ENCODE data around the gene CALML3. TPM values are rescaled to one million over a fixed set of nuclear protein-coding genes. Genes with fewer than 3 reads are reported as not detected.

Gene CALML3
- total RNA-seq, 1 experiment from 2014 or later, result not detected

DNA sequence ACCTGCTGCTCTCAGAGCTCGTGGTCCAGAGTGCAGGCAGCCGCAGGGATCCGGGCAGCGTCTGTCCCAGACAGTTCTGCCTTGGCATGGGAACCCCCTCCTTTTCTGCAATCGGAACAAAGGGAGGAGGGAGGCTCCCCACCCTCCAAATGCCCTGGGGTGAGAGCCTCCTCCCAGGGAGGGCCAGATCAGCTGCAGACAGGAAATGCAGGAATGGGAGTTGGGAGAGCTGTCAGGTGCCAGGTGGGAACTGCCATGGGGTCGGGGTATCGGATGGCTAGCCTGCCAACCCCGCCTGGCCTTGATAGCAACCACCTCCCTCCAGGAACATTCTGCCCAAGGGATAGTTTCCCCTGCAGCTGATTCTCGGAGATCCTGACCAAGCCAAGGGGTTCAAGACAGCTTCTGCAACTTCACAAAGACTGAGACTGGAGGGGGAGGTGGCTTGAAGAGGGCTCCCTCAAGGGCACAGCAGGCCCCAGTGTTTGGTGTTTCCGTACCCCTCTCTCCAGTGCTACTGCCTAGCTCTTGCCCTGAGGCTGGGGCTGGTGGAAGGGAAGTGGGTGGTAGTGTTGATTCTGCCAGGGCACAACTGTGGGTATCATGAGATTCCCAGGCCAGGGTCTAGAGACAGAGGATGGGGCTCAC is 25.1 kb upstream of the CALML3 start, which contains the start of gene CALML5:
CALML5 (minus strand) TSS at position 78 of the 648 bp plus-strand sequence. CDS start 132 bp downstream, outside the sequence.
- Histone ChIP-seq H3K9ac (ENCODE audit: low read length) (no peak within 1 kb of the TSS), H3K27me3 (ENCODE audit: low read length) (no peaks in the 10 kb centered on the region), H4K20me1 (ENCODE audit: low read length) (no peaks in the 10 kb centered on the region), H2AFZ (ENCODE audit: low read length) (no peak within 1 kb of the TSS), H3K27ac (ENCODE audit: low read length) (no peak within 1 kb of the TSS), H3K4me3 (ENCODE audit: low read length) (no peak within 1 kb of the TSS), H3K36me3 (ENCODE audit: low read depth, low read length) (no peaks in the 10 kb centered on the region), H3K9me2 (replicated peaks; ENCODE audit: low read length) (no peaks in the 10 kb centered on the region), H3K9me3 (ENCODE audit: low read length) (no peaks in the 10 kb centered on the region), H3K4me2 (ENCODE audit: low read length) (no peak within 1 kb of the TSS), H3K4me1 (ENCODE audit: insufficient read depth, low read length) (peaks cover 19% of the 10 kb centered on the region), H3F3A (ENCODE audit: low read length, unreplicated experiment) (no peaks in the 10 kb centered on the region), H3K79me2 (ENCODE audit: low read length) (no peaks in the 10 kb centered on the region)
- ATAC-seq (no peak), DNase-seq (no peak)
- intact Hi-C loops (cut with micrococcal nuclease), result no loop called here
- ChIA-PET POLR2A (ENCODE audit: unreplicated experiment) (no interaction called here), CTCF (no interaction called here)
- no TSS peak for BruUV-seq (replicated peaks)
- TF ChIP-seq EZH2 (IDR thresholded peaks at IDR 0.05; ENCODE audit: low read length, unreplicated experiment) (no peak), EZH2phosphoT487 (IDR thresholded peaks at IDR 0.05; ENCODE audit: borderline replicate concordance, low read length) (no peak)
- TF ChIP-seq, protein P1, sequence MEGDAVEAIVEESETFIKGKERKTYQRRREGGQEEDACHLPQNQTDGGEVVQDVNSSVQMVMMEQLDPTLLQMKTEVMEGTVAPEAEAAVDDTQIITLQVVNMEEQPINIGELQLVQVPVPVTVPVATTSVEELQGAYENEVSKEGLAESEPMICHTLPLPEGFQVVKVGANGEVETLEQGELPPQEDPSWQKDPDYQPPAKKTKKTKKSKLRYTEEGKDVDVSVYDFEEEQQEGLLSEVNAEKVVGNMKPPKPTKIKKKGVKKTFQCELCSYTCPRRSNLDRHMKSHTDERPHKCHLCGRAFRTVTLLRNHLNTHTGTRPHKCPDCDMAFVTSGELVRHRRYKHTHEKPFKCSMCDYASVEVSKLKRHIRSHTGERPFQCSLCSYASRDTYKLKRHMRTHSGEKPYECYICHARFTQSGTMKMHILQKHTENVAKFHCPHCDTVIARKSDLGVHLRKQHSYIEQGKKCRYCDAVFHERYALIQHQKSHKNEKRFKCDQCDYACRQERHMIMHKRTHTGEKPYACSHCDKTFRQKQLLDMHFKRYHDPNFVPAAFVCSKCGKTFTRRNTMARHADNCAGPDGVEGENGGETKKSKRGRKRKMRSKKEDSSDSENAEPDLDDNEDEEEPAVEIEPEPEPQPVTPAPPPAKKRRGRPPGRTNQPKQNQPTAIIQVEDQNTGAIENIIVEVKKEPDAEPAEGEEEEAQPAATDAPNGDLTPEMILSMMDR (conservative IDR thresholded peaks at IDR 0.05; ENCODE audit: low read depth, low read length), result no peak

DNA sequence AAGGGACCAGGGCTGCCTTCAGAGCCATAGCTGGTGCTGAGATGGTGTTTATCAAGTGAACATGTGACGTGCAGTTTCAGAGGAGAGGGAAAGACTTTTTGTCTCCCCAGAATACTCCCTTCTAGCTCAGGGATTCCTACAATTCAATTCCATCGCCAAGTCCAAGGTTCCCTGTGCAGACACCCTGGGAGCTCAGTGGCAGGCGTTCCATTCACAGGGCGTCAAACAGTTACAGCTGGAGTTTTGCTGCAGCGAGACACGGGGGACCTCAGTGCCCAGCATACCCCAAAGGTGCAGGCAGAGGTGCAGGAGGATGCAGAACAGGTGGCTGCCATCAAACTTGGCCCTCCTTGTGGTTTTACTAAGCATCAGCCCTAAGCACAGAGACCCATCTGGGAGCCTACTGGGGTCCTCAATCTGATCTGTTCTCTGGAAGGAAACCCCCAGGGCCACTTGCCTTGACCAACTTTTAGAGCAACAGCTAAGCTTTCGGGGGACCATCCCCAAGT is 24.5 kb upstream of the CALML3 start:
- ChIA-PET POLR2A (ENCODE audit: unreplicated experiment) (no interaction called here), CTCF (no interaction called here)

More for the DNA sequence above, 24.5 kb upstream of the CALML3 start:
- Histone ChIP-seq H3K9me2 (replicated peaks; ENCODE audit: low read length) (no peaks in the 10 kb centered on the region), H3K4me1 (ENCODE audit: insufficient read depth, low read length) (peaks cover 19% of the 10 kb centered on the region), H2AFZ (ENCODE audit: low read length) (no peak overlapping the region), H3K9me3 (ENCODE audit: low read length) (no peaks in the 10 kb centered on the region), H3K4me3 (ENCODE audit: low read length) (no peak overlapping the region), H3K36me3 (ENCODE audit: low read depth, low read length) (no peaks in the 10 kb centered on the region), H3K27ac (ENCODE audit: low read length) (no peak overlapping the region), H4K20me1 (ENCODE audit: low read length) (no peaks in the 10 kb centered on the region), H3F3A (ENCODE audit: low read length, unreplicated experiment) (no peaks in the 10 kb centered on the region), H3K4me2 (ENCODE audit: low read length) (no peak overlapping the region), H3K9ac (ENCODE audit: low read length) (no peak overlapping the region), H3K27me3 (ENCODE audit: low read length) (no peaks in the 10 kb centered on the region), H3K79me2 (ENCODE audit: low read length) (no peaks in the 10 kb centered on the region)
- BruUV-seq (replicated peaks), result no TSS peak
- ATAC-seq (no peak), DNase-seq (no peak)
- TF ChIP-seq, protein P1 (conservative IDR thresholded peaks at IDR 0.05; ENCODE audit: low read depth, low read length), result no peak
- no peak for TF ChIP-seq EZH2phosphoT487 (IDR thresholded peaks at IDR 0.05; ENCODE audit: borderline replicate concordance, low read length)
- TF ChIP-seq EZH2 (IDR thresholded peaks at IDR 0.05; ENCODE audit: low read length, unreplicated experiment), result no peak
- intact Hi-C loops (cut with micrococcal nuclease), result no loop called here

Measured in PC-3 (cell line).